ENCODE results near the gene CLDN10.

The CLDN10 gene

GRCh38 chr13:95603887-95604555, 51.5 kb downstream of the CLDN10 start:
- DNase-seq = no peak

DNA sequence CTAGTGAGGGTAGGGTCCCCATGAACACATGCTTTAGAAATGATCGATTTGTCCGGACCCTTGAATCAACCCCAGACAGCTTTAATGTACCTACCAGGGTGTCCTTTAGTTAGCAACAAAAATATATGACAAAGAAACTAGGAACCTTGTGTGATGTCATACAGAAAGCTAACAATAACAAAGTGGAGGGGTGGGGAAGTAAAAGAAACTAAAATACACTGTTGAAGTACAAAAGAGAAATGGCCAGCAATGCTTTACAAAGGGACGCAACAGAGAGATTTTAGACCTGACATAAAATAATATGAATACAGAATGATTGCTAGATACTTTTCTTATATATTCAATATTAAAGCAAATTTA, 52.0 kb downstream of the CLDN10 start:
- no peak for DNase-seq

GRCh38 chr13:95605448-95606125, 53.1 kb downstream of the CLDN10 start:
- no peak for DNase-seq

DNA sequence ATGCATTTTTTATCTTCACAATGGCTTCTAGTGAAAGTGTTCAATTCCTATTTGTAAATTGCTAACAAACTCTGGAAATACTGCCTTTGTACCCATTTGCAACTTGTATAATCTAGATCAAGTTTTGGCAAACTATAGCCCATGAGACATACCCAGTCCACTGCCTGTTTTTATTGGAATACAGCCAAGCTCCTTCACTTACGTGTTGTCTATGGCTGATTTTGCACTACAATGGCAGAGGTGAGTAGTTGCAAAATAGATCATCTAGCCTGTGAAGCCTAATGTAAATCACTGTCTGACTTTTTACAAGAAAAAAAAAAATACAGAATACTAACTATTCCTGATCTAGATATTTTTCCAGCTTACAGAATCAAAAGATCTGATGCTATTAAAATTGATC, 54.8 kb downstream of the CLDN10 start:
- DNase-seq = no peak

- no peak for DNase-seq
Measured at GRCh38 chr13:95608640-95609323, 56.3 kb downstream of the CLDN10 start.

GRCh38 chr13:95614641-95615245, 62.2 kb downstream of the CLDN10 start:
- DNase-seq = no peak

GRCh38 chr13:95615539-95615938, 63.0 kb downstream of the CLDN10 start:
- DNase-seq = no peak

DNA sequence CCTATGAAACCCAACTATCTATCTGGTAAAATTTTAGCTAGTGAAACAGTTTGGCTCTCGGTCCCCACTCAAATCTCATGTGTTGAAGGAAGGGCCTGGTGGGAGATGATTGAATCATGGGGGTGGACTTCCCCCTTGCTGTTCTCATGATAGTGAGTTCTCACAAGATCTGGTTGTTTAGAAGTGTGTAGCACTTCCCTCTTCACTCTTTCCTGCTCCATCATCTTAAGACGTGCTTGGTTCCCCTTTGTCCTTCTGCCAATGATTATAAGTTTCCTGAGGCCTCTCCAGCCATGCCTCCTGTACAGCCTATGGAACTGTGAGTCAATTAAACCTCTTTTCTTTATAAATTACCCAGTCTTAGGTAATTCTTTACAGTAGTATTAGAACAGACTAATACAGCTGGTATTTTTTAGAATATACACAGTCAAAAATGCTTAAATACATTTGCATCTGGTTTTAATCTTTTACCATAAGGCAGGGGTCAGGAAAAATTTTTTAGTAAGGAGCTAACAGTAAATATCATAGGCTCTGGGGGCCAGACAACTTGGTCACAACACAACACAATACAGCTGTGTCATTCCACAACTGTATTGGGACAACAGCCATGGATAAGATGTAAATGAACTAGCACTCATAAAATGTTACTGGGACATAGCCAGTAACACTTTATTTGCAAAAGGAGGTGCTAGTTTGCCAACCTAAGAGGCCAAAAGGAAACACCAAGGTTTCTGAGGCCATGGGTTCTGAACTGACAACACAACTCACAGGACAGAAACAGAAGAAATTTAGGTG, 67.7 kb downstream of the CLDN10 start:
- peak; percentile 36 for DNase-seq

DNA sequence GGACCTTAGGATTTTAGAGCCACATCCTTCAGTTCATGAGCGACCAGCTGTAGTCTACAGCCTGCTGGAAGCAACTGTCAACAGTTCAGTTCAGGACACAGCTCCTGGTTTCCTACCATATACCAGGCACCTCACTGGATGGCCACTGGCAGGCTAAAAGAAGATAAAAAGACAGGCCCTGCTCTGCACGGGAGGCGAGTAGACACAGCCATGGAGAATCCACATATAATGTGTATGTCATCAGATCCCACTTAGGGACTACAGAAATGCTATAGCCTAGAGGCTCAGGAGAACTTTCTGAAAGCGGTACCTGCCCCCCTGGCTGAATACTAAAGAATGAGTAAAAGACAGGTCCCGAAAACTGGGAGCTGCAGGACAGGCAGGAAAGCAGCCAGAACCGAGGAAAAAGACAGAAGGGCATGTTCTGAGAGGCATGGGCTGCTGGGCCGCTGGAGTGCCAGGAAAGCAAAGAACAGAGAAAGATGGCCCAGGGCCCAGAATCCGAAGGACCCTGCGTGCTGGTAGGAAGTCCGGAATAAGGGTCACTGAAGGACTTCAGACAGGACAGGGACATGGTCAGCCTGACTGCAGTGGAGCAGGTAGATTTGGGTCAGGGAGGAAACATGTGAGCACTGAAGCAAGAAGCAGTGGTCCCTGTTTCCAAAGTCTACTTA, 68.4 kb downstream of the CLDN10 start:
- DNase-seq = no peak

DNA sequence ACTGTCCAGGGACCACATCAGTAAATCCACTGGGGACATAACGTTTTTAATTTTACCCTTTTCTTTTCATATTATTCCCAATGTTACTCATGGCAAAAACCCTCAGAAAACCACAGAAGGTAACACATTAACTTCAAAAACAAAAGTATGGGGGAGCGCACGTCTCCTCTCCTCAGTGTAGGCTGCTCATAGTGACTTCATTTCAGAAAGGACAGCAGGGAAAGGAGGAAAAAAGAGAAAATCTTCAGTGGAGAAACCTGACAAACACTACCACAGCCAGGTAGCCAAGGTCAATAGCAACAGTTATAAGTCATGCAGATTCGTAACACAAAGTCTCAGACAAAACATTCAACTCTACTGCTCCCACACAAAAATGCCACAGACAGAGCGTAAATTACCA, 70.6 kb downstream of the CLDN10 start:
- no peak for DNase-seq

- DNase-seq = peak; percentile 53
Measured at GRCh38 chr13:95624020-95624419, 71.5 kb downstream of the CLDN10 start.

- DNase-seq = no peak
Measured at GRCh38 chr13:95626768-95627167, 74.2 kb downstream of the CLDN10 start.

- no peak for DNase-seq
Measured at GRCh38 chr13:95627590-95627989, 75.1 kb downstream of the CLDN10 start.

- DNase-seq = no peak
Measured at GRCh38 chr13:95628488-95628887, 76.0 kb downstream of the CLDN10 start.

DNA sequence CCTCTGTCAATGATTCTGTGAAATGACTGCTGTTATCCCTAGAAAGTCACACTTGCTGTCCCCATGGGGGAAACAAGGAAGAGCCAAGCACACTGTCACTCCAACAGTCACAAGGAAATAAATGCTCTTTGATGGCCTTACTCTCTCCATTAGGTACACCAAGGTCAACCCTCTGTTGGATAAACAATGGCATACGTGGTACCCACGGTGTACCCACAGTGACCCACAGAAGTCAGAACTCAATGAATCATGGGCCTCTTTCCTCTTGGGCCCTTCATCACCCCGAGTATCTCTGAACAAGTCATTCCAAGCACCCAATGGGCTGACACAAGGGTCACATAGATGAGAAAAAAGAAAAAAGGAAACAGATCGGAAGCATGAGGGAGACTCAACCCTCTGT, 76.6 kb downstream of the CLDN10 start:
- DNase-seq = no peak

Measured in inflammatory macrophage treated with lipopolysaccharide for 4 hours (primary cell).